ENCODE measurements around the gene STK11. TPM values are rescaled to one million over a fixed set of nuclear protein-coding genes. Genes with fewer than 3 reads are reported as not detected.

The STK11 gene
- total RNA-seq, 1 donor from 2014 or later = 61.6 TPM

DNA sequence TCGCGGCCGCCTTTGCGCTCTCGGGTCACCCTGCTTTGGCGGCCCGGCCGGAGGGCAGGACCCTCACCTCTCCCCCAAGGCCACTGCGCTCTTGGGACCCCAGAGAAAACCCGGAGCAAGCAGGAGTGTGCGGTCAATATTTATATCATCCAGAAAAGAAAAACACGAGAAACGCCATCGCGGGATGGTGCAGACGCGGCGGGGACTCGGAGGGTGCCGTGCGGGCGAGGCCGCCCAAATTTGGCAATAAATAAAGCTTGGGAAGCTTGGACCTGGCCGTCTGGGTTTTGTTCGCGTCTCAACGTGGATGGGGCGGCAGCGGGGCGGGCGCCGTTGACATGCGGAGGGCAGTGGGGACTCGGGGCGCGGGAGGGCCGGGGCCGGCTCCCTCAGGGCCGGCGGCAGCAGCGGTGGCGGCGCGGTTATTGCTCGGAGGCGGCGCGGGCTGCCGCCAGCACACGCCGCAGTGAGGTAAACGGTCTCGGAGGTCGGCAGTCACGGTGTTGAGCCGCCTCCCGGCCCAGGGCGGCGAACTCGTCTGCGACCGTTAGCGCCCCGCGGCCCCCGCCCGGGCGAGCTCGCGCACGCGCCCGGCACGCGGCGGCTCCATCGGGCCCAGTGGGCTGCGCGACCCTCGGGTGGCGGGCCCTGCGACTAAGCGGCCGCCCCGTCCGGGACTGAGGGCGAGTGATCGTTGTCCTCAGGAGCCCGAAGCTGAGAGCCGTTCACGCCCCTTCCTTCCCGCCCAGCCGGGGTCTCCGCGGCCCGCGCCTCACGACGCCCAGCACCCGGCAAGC is 22.8 kb downstream of the STK11 start:
- no peak for FAIRE-seq
- H3K79me2 ChIP-seq (ENCODE audit: insufficient read depth, low read length) = no peaks in the 10 kb centered on the region
- H3K27ac ChIP-seq (ENCODE audit: low read depth, low read length) = no peak overlapping the region
- TF ChIP-seq EZH2 (IDR thresholded peaks at IDR 0.05; ENCODE audit: insufficient read depth, low read length) = no peak
- TF ChIP-seq, protein P1, sequence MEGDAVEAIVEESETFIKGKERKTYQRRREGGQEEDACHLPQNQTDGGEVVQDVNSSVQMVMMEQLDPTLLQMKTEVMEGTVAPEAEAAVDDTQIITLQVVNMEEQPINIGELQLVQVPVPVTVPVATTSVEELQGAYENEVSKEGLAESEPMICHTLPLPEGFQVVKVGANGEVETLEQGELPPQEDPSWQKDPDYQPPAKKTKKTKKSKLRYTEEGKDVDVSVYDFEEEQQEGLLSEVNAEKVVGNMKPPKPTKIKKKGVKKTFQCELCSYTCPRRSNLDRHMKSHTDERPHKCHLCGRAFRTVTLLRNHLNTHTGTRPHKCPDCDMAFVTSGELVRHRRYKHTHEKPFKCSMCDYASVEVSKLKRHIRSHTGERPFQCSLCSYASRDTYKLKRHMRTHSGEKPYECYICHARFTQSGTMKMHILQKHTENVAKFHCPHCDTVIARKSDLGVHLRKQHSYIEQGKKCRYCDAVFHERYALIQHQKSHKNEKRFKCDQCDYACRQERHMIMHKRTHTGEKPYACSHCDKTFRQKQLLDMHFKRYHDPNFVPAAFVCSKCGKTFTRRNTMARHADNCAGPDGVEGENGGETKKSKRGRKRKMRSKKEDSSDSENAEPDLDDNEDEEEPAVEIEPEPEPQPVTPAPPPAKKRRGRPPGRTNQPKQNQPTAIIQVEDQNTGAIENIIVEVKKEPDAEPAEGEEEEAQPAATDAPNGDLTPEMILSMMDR (IDR thresholded peaks at IDR 0.05; ENCODE audit: insufficient read depth, low read depth, low read length) = no peak
- H3K4me2 ChIP-seq (ENCODE audit: low read length) = no peak overlapping the region
- no peak for DNase-seq (ENCODE audit: low read depth)
- H3K36me3 ChIP-seq (ENCODE audit: insufficient read depth, low read length) = no peaks in the 10 kb centered on the region
- Mint-ChIP-seq H3K27me3 (ENCODE audit: low read depth, unreplicated experiment) (no peaks in the 10 kb centered on the region), H3K4me3 (ENCODE audit: unreplicated experiment) (no peak overlapping the region), H3K27ac (ENCODE audit: unreplicated experiment) (no peak overlapping the region), H3K4me1 (ENCODE audit: low read depth, unreplicated experiment) (peaks cover 11% of the 10 kb centered on the region), H3K9me3 (ENCODE audit: unreplicated experiment) (no peaks in the 10 kb centered on the region), H3K36me3 (ENCODE audit: low read depth, unreplicated experiment) (peaks cover 7% of the 10 kb centered on the region)
- no peaks in the 10 kb centered on the region for H3K27me3 ChIP-seq (ENCODE audit: insufficient read depth, low read length)
- H4K20me1 ChIP-seq (ENCODE audit: insufficient read depth, low read length) = peaks cover 46% of the 10 kb centered on the region
- H2AFZ ChIP-seq (ENCODE audit: low read depth, low read length) = no peak overlapping the region
- no peak overlapping the region for H3K4me3 ChIP-seq (ENCODE audit: insufficient read depth, low read depth, low read length)
- H3K9me3 ChIP-seq (ENCODE audit: insufficient read depth, low read depth, low read length) = no peaks in the 10 kb centered on the region
- peaks cover 12% of the 10 kb centered on the region for H3K4me1 ChIP-seq (ENCODE audit: insufficient read depth, low read length)
- no peak overlapping the region for H3K9ac ChIP-seq (ENCODE audit: low read length)

DNA sequence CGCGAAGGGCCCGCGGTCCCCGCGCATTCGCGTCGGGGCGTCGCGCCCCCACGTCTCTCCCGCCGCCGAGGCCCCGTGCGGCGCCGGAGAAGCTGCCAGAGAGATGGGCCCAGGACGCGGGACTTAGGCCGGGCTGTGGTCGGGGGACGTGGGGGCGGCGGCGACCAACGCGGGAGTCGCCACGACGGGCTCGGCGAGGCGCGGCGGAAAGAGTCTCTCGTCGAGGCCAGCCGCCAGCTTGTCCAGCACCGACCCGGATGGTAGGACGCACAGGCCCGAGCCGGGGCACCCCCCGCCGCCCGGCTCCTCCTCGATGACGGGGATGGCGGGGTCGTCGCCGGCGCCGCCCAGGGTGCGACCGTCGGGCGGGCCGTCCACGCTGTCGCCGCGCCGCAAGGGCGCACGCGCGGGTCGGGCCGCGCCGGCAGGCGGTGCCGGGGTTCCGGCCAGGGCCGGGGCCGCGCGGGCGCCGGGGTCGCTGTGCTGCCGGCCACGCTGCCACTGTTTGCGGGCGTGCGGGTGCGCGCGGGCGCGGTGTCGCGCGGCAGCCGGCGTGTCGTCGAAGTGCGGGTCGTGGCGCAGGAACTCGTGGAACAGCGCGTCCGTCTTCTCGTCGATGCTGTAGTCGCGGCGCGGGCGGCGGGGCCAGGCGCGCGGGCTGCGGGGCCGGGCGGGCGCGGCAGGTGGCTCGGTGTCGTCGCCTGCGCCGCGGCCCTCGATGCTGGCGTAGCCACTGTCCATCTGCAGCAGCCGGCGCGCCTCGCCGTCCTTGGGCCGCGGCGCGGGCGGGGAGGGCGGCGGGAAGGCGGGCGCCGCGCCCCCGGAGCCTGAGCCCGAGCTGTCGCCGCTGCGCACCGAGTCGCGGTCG is 23.7 kb downstream of the STK11 start:
- Histone ChIP-seq H3K4me3 (ENCODE audit: insufficient read depth, low read depth, low read length) (no peak overlapping the region), H3K79me2 (ENCODE audit: insufficient read depth, low read length) (peaks cover under 1% of the 10 kb centered on the region), H2AFZ (ENCODE audit: low read depth, low read length) (no peak overlapping the region), H3K27ac (ENCODE audit: low read depth, low read length) (no peak overlapping the region), H3K36me3 (ENCODE audit: insufficient read depth, low read length) (peaks cover 3% of the 10 kb centered on the region), H4K20me1 (ENCODE audit: insufficient read depth, low read length) (peaks cover 45% of the 10 kb centered on the region), H3K9me3 (ENCODE audit: insufficient read depth, low read depth, low read length) (no peaks in the 10 kb centered on the region), H3K4me1 (ENCODE audit: insufficient read depth, low read length) (peaks cover 12% of the 10 kb centered on the region), H3K9ac (ENCODE audit: low read length) (no peak overlapping the region), H3K4me2 (ENCODE audit: low read length) (no peak overlapping the region), H3K27me3 (ENCODE audit: insufficient read depth, low read length) (no peaks in the 10 kb centered on the region)
- H3K4me3 Mint-ChIP-seq (ENCODE audit: unreplicated experiment) = no peak overlapping the region
- peaks cover 11% of the 10 kb centered on the region for H3K4me1 Mint-ChIP-seq (ENCODE audit: low read depth, unreplicated experiment)
- no peaks in the 10 kb centered on the region for H3K9me3 Mint-ChIP-seq (ENCODE audit: unreplicated experiment)
- H3K27ac Mint-ChIP-seq (ENCODE audit: unreplicated experiment) = no peak overlapping the region
- H3K27me3 Mint-ChIP-seq (ENCODE audit: low read depth, unreplicated experiment) = no peaks in the 10 kb centered on the region
- peaks cover 7% of the 10 kb centered on the region for H3K36me3 Mint-ChIP-seq (ENCODE audit: low read depth, unreplicated experiment)
- FAIRE-seq = no peak
- no peak for DNase-seq (ENCODE audit: low read depth)
- TF ChIP-seq, protein P1 (IDR thresholded peaks at IDR 0.05; ENCODE audit: insufficient read depth, low read depth, low read length) = no peak
- TF ChIP-seq EZH2 (IDR thresholded peaks at IDR 0.05; ENCODE audit: insufficient read depth, low read length) = no peak
